ENCODE data around the gene KDM4F.

KDM4F gene

GRCh38 chr11:95100191-95100648, 51.0 kb downstream of the KDM4F start:
- no peak overlapping the region for H3K4me3 ChIP-seq (replicated peaks; ENCODE audit: low read depth, low read length)
- DNase-seq (ENCODE audit: low read depth), result no peak
- TF ChIP-seq, protein P1, sequence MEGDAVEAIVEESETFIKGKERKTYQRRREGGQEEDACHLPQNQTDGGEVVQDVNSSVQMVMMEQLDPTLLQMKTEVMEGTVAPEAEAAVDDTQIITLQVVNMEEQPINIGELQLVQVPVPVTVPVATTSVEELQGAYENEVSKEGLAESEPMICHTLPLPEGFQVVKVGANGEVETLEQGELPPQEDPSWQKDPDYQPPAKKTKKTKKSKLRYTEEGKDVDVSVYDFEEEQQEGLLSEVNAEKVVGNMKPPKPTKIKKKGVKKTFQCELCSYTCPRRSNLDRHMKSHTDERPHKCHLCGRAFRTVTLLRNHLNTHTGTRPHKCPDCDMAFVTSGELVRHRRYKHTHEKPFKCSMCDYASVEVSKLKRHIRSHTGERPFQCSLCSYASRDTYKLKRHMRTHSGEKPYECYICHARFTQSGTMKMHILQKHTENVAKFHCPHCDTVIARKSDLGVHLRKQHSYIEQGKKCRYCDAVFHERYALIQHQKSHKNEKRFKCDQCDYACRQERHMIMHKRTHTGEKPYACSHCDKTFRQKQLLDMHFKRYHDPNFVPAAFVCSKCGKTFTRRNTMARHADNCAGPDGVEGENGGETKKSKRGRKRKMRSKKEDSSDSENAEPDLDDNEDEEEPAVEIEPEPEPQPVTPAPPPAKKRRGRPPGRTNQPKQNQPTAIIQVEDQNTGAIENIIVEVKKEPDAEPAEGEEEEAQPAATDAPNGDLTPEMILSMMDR (IDR thresholded peaks at IDR 0.05; ENCODE audit: low read length, missing control alignments), result no peak

Data from fibroblast of pulmonary artery (primary cell).